ENCODE data around the gene FAM3C.
"Not testable (repeated sequence)": the region's sequence is repeated elsewhere in the genome, so short reads cannot be mapped to it uniquely, and the experiment has no call there.

FAM3C gene

DNA sequence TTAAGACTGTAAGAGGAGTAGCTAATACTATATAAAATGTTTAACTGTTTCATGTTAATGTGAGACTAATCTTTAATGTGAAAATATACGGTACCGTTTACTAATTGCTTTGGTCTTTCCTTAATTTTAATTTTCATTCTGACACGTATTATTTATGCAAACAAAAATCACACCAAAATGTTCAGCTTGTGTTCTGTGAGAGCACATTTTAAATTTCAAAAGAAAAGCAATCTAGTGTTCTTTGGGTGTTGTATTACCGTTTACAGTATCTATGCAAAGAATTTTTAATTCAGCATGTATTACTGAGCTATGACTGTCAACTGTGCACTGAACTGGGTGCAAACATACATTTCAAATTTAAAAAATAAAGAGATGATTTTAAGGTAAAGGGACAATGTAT is 65.1 kb downstream of the FAM3C start:
- DNase-seq (ENCODE audit: low read depth in 2 of 2), result no peak

DNA sequence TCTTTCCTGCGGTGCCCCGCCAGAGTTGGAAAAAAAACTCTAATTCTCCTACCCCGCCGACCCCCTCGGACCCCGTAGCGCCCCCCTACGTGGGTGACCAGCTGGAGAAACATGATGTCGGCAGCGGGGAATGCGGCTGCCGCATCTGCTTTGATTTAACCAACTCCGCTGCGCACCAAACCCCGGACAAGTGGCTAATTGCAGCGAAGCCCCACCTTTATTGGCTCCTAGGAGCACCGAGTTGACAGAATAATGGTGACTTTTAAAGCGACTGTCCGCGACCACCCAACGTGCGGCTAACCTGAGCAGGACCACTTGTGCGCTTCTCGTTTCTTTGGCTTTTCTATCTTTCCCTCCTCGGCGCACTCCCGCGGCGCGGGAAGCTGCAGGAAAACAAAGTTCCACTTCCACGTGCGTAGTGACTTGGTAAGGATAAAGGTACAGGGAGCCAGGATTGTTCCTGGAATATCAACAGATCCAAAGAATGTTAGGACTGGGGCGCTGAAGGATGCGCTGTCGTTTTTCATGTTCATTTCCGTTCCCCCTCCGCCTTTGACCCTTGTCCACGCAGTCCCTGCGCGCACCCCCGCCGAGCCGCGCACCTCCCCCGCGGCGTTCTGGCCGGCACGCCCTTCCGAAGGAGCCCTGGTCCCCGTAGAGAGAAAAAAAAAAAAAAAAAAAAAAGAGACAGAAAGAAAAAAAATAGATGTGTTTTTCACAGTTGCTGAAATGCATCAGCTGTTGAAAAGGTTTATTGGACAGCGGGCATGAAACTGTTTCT is 65.9 kb downstream of the FAM3C start:
- DNase-seq (ENCODE audit: low read depth in 2 of 2), result no peak

DNA sequence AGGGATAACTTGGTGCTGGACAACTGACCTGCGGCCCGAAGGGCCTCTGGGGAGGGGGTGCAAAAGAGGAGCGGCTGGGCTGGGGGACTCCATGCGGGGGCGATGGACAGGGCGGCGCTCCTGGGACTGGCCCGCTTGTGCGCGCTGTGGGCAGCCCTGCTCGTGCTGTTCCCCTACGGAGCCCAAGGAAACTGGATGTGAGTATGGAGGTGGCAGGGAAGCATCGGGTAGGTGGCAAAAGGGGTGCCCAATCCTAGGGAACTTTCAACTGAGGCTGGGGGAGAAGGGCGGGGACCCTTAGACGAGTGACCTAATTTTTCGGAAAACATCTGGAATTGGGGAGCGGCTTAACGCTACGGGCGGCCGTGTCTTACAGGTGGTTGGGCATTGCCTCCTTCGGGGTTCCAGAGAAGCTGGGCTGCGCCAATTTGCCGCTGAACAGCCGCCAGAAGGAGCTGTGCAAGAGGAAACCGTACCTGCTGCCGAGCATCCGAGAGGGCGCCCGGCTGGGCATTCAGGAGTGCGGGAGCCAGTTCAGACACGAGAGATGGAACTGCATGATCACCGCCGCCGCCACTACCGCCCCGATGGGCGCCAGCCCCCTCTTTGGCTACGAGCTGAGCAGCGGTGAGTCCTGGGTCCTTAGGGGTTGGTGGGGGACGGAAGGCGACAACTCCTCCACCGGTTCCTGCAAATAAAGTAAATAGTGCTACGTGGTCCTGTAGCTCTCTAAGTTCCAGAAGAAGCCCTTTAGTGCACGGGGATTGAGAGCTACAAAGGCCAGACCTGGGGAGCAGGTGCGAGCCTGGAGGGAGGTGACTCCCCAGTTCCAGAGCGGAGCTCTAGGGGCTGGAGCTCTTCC is 66.7 kb downstream of the FAM3C start:
- DNase-seq (ENCODE audit: low read depth in 2 of 2), result no peak

DNA sequence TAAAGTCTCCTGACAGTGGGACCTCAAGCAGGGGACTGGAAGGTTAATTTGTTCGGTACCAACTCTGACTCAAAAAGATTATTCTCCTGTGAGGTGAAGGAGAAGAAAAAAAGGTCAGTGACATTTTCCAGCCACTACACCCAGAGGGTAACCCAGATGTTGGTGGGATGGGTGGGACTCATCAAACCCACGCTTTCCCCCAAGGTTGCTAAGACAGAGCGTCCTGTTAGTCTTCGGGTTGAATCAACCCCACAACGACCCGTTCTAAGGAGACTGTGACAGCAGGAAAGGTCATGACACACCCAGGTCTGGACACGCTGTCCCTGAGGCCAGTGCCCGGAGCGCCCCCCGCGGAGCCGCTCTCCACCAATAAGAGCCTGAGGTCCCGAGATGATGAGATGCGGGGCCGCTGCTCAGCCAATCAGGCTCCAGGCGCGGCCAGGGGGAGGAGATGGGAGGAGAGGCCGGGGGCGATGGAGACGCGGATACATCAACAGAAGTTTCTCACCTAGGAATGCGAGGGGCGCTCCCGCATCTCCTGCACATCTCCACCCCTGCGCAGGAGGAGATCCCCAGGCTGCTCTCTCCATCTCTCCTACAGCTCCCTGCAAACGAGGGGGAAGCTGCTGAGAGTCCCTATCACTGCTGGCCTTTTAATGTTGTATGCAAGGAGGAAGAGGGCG is 67.5 kb downstream of the FAM3C start, which contains the start of gene WNT16:
Gene WNT16, plus strand, starts transcription at position 493 of the 683 bp plus-strand sequence. CDS start 293 bp downstream, outside the sequence.
- no peak for DNase-seq (ENCODE audit: low read depth in 2 of 2)

DNA sequence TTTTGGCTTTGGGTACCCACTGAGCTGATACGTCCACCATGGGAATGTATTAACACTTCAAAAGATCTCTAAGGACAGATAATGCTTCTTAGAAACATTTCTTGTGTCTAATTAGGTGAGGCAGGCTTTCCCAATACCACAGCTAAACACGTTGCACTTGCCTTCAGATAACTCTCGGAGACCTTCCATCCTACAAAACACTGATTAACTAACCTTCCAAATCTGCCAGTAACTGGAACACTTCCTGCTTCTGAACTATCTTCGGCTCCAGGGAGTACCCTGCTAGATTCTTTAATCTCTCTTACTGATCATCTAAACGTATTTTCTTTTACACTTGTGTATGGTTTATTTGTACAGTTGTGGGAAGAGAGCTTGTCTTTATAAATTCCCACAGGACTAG is 68.4 kb downstream of the FAM3C start:
- DNase-seq (ENCODE audit: low read depth in 2 of 2), result no peak

DNA sequence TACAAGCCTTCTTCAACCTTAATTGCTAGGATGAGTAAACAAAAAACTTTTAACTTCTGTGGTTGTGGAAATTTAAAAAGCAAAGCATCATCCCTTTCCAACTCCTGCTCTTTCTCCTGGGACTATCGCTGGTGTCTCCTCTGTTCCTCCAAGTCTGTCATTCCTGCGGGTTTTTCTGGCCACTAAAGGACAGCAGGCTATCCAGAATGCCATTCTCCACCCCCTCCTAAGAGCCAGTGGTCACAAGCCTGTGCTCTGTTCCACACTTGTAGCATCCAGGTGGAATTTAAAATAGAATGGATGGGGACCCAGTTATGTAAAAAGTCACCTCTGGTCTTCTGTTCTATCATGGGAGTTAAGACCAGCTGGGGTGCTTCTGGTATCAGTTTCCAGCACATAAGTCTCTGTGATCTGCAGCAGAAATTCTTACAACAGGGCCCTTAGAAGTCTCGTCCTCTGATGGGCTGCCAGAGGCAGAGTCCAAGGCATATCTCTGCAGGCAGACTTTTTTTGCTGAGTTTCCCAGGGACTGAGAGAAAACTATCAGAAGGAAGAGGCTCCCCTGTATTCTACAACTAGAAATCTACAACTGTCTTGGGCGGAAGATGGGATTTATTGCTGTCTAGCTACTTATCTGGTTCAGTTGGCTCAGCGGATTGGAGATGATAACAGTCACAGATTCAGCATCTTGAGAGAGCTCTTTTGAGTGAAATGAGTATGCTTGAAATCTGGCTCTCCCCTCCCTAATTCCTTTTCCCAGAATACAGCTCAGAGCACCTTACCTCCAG is 72.4 kb downstream of the FAM3C start:
- no peak for DNase-seq (ENCODE audit: low read depth in 2 of 2)

DNA sequence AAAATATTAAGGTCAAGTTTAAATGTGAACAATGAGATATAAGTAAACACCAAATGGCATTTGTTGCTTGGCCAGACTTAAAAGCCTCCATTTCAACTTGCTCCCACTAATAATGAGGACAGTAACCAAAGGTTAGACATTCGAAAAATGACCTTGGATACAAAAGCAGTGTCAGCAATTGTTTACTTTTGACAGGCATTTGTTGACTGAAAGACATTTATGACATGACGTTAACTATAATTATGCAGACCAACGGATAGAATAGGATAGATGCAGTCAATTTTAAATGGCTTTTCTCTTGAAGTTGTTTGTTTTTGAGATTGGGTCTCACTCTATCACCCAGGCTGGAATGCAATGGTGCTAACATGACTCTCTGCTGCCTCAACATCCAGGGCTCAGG is 73.6 kb downstream of the FAM3C start:
- no peak for DNase-seq (ENCODE audit: low read depth in 2 of 2)

DNA sequence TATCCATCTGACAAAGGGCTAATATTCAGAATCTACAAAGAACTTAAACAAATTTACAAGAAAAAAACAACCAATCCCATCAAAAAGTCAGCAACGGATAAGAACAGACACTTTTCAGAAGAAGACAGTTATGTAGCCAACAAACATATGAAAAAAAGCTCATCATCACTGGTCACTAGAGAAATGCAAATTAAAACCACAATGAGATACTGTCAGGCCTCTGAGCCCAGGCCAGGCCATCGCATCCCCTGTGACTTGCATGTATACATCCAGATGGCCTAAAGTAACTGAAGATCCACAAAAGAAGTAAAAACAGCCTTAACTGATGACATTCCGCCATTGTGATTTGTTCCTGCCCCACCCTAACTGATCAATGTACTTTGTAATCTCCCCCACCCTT is 80.9 kb downstream of the FAM3C start:
- not testable (repeated sequence) for DNase-seq (ENCODE audit: low read depth in 2 of 2)

DNA sequence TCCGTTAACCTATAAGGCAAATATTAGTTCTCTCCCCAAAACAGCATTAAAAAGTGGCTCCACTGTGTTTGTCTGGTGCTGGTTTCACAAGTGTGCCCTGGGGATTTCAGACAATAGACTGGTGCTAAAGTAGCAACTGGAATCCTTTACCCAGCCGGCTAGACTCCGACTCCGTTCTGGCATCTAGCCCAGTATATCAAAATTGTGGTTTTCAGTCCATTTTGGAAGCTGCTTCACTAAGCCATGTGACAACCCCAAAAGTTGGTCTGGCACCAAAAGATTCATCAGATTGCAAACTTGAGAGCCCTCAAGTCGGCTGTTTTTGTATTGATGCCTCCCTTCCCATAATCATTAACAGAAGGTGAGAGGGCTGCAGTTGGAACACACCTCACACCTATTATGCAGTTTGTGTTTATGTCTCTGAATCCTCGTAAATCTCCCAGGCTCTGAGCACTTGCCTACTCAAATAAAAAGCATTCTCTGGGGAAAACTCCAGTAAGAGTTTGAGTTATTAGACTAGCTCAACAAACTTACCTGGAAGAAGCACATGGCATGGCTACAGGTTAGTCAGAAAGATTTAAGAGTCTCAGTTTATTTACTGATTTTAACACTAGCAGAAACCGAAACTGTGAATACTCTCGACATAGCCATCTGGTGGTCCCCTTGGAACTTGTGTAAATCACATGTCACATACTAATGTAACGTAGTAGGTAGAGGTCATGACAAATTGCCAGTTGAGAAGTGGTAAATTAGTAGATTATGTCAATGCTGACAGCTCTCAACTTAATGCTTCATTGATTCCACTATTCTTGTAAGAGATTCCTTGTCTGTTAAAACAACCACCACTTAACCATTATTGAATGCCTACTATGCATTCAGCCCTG is 82.1 kb downstream of the FAM3C start:
- DNase-seq (ENCODE audit: low read depth in 2 of 2), result peak; percentile 59 to 64

DNA sequence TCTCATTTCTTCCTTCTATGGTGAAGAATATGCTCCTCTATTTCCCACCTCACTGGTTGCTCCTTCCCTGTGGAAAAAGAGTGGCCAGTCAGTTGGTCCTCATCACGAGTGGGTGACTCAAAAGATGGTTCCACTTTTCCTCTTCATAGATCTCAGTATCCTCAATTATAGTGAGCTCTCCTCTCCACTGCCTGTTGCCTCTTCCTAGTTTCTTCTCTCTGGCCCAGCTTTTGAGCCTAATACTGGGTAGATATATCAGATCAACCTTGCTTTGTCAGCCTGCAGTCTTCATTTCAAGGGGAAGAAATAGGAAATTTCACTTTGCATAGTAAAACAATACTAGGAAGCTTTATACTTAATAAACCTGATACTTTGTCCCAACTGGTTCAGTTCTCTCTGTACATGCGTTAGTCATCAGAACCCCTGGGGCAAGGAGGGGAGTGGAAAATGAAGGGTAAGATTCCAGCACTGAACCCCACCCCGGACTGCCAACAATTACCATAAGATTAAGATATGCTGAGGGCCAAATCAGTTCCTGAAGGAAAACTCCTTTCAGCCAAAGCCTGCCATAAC is 82.8 kb downstream of the FAM3C start:
- no peak for DNase-seq (ENCODE audit: low read depth in 2 of 2)

DNA sequence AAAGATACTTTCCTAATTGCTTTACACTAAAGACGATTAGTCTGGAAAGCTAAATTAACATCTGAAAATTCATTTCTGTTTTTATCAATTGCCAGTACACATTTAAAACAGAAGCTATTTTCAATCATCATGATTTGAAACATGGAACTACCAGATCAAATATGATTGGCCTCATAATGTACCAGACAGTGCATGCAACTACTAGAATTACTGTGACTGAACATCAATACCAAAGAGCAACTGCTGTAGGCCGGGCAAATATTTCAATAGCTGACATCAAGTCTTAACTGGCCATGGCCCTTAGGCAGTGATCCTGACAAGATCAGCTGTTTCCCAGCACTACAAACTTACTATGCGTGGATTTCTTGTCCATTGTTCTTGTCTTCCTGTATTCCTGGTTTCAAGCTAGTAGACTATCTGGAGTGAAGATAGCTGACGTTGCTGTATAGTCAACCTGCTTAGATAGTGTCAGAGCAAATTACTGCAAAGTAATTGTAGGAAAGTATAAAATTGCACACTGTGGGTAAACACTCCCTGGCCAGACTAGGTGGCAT is 89.0 kb downstream of the FAM3C start:
- no peak for DNase-seq (ENCODE audit: low read depth in 2 of 2)

DNA sequence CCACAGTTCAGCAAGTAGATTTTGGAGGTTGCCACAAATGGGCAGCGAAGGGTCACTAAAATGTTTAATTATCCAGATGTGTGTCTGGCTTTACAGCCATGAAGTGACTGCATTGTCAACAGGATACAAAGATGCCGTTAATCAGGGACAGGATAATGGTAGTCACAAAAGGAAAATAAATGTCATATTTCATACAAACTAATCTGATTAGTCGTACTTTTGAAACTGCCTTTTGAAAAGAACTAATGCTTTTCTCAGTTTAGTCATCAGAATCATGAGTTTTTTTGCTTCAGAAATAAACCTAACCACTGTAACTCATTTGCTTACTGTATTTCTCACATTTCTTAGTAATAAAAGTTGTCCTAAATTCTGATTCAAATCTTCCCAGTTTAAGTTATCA is 89.5 kb downstream of the FAM3C start:
- no peak for DNase-seq (ENCODE audit: low read depth in 2 of 2)

DNA sequence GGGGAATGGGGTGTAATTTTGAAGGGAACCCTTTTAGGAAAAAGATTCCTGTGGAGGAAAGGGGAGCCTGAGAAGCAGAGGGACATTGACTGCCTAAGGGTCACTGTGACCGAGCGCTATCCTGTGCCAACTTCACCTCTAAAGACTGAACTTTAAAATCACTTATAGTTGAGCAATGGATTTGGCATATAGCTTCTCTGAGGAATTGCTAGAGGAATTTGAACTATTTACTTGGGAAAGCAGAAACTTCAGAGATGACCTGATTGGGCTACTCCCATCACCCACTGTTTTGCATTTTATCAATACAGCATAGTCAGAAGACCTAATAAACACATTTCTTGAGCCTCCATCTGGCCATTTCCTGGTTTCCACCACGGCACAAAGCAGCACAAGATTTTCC is 91.0 kb downstream of the FAM3C start:
- no peak for DNase-seq (ENCODE audit: low read depth in 2 of 2)

DNA sequence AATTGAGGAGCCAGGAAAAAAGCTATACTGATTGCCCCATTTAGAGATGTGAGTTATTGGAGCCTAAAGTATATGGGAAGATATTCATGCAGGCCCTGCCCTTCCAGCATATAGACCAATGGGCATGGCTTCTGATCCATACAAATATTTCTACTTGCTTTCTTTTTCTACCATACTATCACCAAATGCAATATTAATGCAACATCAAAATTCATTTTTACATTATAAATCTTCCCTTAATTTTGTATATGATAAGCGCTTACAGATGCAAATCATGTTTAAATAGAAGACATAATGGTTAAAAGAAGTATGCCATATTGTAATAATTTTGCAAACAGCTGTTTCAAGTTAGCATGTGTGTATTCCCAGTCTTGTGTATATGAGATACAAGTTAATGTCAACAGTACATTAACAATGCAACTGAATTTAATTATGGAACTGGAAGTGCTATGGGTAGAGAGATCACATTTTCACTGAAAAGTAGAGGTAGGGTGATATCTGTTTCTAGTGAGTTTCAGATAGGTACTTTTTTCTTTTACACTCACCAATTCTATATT is 91.9 kb downstream of the FAM3C start:
- peak; percentile 62 to 63 for DNase-seq (ENCODE audit: low read depth in 2 of 2)

DNA sequence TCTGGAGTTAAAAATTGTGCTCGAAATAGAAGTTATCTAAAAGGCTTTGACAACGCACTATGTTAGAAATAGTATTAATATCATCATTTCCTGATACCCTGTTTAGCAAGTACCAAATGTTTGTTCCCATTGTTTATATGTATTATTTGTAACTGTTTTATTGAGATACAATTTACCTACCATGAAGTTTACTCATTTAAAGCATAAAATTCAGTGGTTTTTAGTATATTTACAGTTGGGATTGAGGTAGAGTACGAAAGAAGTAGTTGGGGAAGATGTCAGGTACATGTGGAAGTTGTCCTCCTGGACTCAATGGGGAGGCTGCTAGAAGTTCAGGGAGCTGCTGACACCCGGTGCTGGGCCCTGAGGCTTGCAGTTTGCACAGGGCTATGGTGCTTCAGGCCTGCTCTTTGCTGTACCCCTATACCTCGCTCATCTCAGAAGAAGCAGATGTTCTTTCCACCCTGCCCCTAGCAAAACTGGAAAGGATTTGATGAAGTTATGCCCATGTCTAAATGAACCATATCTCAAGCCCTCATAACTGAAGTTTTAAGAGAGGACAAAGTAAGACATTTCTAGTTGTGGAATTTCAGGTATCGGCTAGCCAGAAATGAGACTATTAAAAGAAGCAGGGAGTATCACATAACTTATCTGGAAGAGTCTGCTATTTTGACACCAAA is 92.5 kb downstream of the FAM3C start:
- no peak for DNase-seq (ENCODE audit: low read depth in 2 of 2)

DNA sequence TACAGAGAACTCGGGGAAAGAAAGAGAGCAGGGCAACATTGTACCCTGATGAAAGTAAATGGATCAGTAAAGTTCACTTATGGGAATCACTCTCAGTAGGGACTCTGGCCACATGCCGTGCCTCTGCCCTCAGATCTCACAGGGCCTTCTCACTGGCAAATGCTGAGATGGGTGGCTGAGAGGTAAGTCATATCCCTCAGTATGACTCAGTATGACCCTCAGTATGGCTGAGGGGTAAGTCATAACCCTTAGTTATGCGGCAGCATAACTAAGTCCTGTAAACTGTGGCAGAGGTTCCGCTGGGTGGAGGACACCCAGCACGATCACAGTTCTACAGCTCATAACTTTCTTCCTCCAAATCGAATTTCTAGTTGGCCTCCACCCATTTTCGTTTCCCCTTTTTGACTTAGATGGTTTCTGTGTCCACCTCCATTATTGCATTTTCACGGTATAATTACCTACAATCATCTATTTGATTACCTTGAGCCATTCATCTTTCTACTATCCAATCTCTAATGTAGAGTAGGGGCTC is 93.8 kb downstream of the FAM3C start:
- no peak for DNase-seq (ENCODE audit: low read depth in 2 of 2)

DNA sequence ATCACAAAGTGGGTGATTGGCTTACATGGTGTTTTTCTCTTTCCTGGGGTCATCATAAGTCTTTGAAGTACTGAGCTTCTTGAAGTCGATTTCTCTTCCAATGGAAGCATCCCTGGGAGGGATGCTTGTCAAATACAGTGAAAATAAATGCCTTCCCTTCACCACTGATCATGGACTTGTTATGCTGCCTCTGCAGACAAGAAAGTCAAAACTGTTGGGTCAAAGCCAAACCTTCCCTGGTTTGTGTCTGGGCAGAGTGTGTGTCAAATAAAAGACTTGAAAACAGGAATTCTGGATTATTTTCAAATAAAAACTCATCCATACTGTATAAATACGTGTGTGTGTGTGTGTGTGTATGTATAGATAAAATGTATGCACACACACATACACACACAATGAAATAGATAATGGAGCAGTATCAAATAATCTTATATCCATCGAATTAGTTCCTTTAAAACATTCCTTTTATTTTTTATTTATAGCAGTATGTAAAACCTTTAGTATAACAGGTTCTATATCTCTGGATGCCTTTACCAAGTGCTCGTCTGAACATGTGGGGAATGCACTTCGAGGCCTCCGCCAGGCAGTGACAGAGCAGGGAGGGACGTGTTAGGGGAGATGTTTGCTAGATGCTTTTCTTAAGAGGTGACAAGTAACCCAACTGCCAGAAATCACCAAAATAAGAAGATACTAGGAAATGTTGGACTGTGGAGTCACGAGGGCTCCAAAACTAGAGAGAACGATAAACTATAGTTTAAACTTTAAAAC is 94.5 kb downstream of the FAM3C start:
- no peak for DNase-seq (ENCODE audit: low read depth in 2 of 2)

Measured in fibroblast of skin of left quadriceps (primary cell).